Measurements from ENCODE around the gene MRPL12.

DNA sequence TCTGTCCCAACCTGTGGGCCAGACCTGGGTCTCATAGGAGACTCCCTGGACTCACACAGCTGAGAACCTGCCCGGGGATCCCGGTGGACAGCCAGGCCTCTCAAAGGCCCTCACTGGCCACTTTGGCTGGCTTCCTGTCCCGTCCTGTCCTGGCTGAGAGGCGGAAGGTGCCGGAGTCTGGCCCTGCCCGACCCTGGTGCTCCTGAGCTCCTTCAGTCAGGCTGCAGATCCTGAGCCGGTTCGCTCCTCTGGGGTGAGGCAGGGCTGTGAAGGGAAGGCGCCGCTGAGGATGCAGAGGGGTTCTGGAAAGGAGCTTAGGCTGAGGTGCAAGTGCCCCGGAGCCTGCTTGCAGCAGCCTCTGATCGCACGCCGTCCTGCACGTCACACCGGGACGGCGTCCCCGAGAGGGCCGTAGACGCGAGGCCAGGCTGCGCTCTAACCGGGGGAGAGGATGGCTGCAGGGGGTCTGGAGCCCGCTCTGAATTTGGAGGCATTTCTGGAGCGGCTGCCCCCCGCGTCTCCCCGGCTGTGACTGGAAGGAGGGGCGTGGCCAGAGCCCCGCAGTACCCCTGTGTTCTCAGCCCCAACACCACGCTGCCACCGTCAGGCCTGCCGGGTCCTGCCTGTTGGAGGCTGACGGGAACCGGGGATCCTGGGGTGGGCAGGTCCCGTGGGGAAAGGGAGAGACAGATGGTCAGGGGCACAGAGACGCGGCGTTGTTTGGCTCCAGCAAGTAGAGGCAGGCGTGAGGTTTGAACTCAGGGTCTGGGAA lies 15.2 kb upstream of the MRPL12 start:
- TF ChIP-seq, protein P1, sequence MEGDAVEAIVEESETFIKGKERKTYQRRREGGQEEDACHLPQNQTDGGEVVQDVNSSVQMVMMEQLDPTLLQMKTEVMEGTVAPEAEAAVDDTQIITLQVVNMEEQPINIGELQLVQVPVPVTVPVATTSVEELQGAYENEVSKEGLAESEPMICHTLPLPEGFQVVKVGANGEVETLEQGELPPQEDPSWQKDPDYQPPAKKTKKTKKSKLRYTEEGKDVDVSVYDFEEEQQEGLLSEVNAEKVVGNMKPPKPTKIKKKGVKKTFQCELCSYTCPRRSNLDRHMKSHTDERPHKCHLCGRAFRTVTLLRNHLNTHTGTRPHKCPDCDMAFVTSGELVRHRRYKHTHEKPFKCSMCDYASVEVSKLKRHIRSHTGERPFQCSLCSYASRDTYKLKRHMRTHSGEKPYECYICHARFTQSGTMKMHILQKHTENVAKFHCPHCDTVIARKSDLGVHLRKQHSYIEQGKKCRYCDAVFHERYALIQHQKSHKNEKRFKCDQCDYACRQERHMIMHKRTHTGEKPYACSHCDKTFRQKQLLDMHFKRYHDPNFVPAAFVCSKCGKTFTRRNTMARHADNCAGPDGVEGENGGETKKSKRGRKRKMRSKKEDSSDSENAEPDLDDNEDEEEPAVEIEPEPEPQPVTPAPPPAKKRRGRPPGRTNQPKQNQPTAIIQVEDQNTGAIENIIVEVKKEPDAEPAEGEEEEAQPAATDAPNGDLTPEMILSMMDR (IDR thresholded peaks at IDR 0.05): no peak
- TF ChIP-seq POLR2AphosphoS5 (IDR thresholded peaks at IDR 0.05) (no peak), POLR2A (IDR thresholded peaks at IDR 0.05) (no peak)

Data from breast epithelium (tissue), 3 donors.